H1 (cell line): ENCODE results near the gene HECTD1. TPM values are rescaled to one million over a fixed set of nuclear protein-coding genes. Genes with fewer than 3 reads are reported as not detected.

Experiments used
- CTCF ChIA-PET: fragments of 300-600 bp; sonication (Branson Sonifier 250); formaldehyde crosslinking; loops from one replicate; lab custom pipeline; 2021; ENCODE audit not compliant: partially characterized antibody; lab: Charles Lee
- POLR2A ChIA-PET: fragments of 300-600 bp; sonication (Branson Sonifier 250); formaldehyde crosslinking; loops from one replicate; lab custom pipeline; 2021; ENCODE audit warnings: inconsistent platforms; ENCODE audit not compliant: partially characterized antibody; lab: Charles Lee
- DNase-seq, 2 experiments: peaks; one replicate each; pipeline versions ENCODE4 v3.0.0 to v3.0.0-alpha.2; 2010 to 2022; ENCODE audit warnings: low spot score in 2 of 2, low read depth in 1 of 2, mixed read lengths in 1 of 2
- FAIRE-seq: peaks from 2 replicates; lab custom pipeline; 2011; peaks lifted over from hg19 to GRCh38; lab: Jason Lieb, UNC
- H2AFZ ChIP-seq: 2 replicates; pipeline ENCODE4 v1.8.1; 2012; ENCODE audit warnings: low read length, inconsistent platforms
- H2AK5ac ChIP-seq: 2 replicates; pipeline ENCODE4 v1.6.1; 2013; ENCODE audit warnings: low read depth, low read length
- H2BK120ac ChIP-seq: replicated peaks from 2 replicates; pipeline ENCODE3; 2013; ENCODE audit warnings: low read depth, low read length, inconsistent platforms
- H2BK12ac ChIP-seq: 2 replicates; pipeline ENCODE4 v1.6.1; 2013; ENCODE audit warnings: low read depth, low read length
- H2BK15ac ChIP-seq: 2 replicates; pipeline ENCODE4 v1.6.1; 2013; ENCODE audit warnings: low read length
- H2BK20ac ChIP-seq: 2 replicates; pipeline ENCODE4 v1.6.1; 2013; ENCODE audit warnings: low read length
- H2BK5ac ChIP-seq: 2 replicates; pipeline ENCODE4 v1.6.1; 2013; ENCODE audit warnings: low read depth, low read length
- H3K14ac ChIP-seq: 2 replicates; pipeline ENCODE4 v1.6.1; 2013; ENCODE audit warnings: inconsistent platforms; ENCODE audit not compliant: insufficient read length
- H3K18ac ChIP-seq: 2 replicates; pipeline ENCODE4 v1.6.1; 2013; ENCODE audit warnings: low read length; ENCODE audit errors: extremely low read depth
- H3K23ac ChIP-seq: 2 replicates; pipeline ENCODE4 v1.6.1; 2013; ENCODE audit warnings: inconsistent platforms; ENCODE audit not compliant: insufficient read length
- H3K23me2 ChIP-seq: 2 replicates; pipeline ENCODE4 v1.6.1; 2013; ENCODE audit warnings: low read depth, low read length
- H3K27ac ChIP-seq: 2 replicates; pipeline ENCODE4 v1.6.1; 2011; ENCODE audit warnings: low read depth, low read length, inconsistent platforms
- H3K27me3 ChIP-seq, 4 experiments: replicated peaks in 1 of 4; 1 replicate in 1 of 4; 2 replicates in 3 of 4; pipeline versions ENCODE4 v1.6.1 to v1.8.1; 2011 to 2013; ENCODE audit warnings: low read length in 3 of 4, mild to moderate bottlenecking in 3 of 4, inconsistent platforms in 2 of 4, mixed read lengths in 2 of 4, moderate library complexity in 1 of 4; ENCODE audit not compliant: control insufficient read depth in 3 of 4, insufficient read depth in 3 of 4; ENCODE audit errors: extremely low read depth in 1 of 4
- H3K36me3 ChIP-seq, 4 experiments: 2 replicates each; pipeline versions ENCODE4 v1.6.1 to v1.8.1; 2011 to 2013; ENCODE audit warnings: mild to moderate bottlenecking in 4 of 4, low read length in 3 of 4, moderate library complexity in 2 of 4, control low read depth in 1 of 4, inconsistent platforms in 1 of 4; ENCODE audit not compliant: insufficient read depth in 4 of 4, control insufficient read depth in 2 of 4
- H3K4ac ChIP-seq: replicated peaks from 2 replicates; pipeline ENCODE3; 2013; ENCODE audit warnings: low read length, low read depth, mixed read lengths, inconsistent platforms; ENCODE audit not compliant: insufficient read length
- H3K4me1 ChIP-seq, 4 experiments: replicated peaks in 1 of 4; 1 replicate in 1 of 4; 2 replicates in 3 of 4; pipeline versions ENCODE4 v1.6.1 to v1.8.1; 2011 to 2013; ENCODE audit warnings: low read length in 3 of 4, inconsistent platforms in 2 of 4, mixed read lengths in 1 of 4; ENCODE audit not compliant: insufficient read depth in 4 of 4, control insufficient read depth in 3 of 4
- H3K4me2 ChIP-seq, 2 experiments: 2 replicates each; pipeline versions ENCODE4 v1.6.1 to v1.8.1; 2011 to 2013; ENCODE audit warnings: low read depth in 2 of 2, low read length in 2 of 2, control low read depth in 1 of 2, inconsistent platforms in 1 of 2, mild to moderate bottlenecking in 1 of 2; ENCODE audit not compliant: insufficient read depth in 1 of 2
- H3K4me3 ChIP-seq, 4 experiments: fragments of 200-600, 300-600 bp in 1 of 4; sonication (generic), shearing (Covaris generic), sonication (Bioruptor Twin) in 1 of 4; 2 replicates each; pipeline versions ENCODE4 v1.5.1 to v1.8.1; 2011 to 2016; ENCODE audit warnings: low read length in 4 of 4, low read depth in 3 of 4, control low read depth in 2 of 4, inconsistent platforms in 2 of 4, mild to moderate bottlenecking in 2 of 4, mixed read lengths in 1 of 4, moderate library complexity in 1 of 4; ENCODE audit not compliant: insufficient read depth in 2 of 4; ENCODE audit errors: extremely low read depth in 1 of 4
- H3K56ac ChIP-seq: replicated peaks from 2 replicates; pipeline ENCODE3; 2013; ENCODE audit warnings: low read depth, mild to moderate bottlenecking, mixed read lengths, low read length, inconsistent platforms; ENCODE audit not compliant: insufficient read length
- H3K79me1 ChIP-seq: 2 replicates; pipeline ENCODE4 v1.6.1; 2013; ENCODE audit warnings: low read depth, low read length, control low read depth
- H3K79me2 ChIP-seq, 2 experiments: 2 replicates each; pipeline versions ENCODE4 v1.6.1 to v1.8.1; 2012 to 2013; ENCODE audit warnings: low read length in 2 of 2, mild to moderate bottlenecking in 2 of 2, inconsistent platforms in 1 of 2; ENCODE audit not compliant: insufficient read depth in 2 of 2, control insufficient read depth in 1 of 2
- H3K9ac ChIP-seq, 4 experiments: replicated peaks in 1 of 4; 1 replicate in 1 of 4; 2 replicates in 3 of 4; pipeline versions ENCODE4 v1.6.1 to v1.8.1; 2011 to 2013; ENCODE audit warnings: low read depth in 3 of 4, low read length in 3 of 4, control low read depth in 2 of 4, mild to moderate bottlenecking in 2 of 4, moderate library complexity in 2 of 4, inconsistent platforms in 1 of 4; ENCODE audit errors: extremely low read depth in 1 of 4
- H3K9me3 ChIP-seq, 2 experiments: 2 replicates each; pipeline versions ENCODE4 v1.6.1 to v1.8.1; 2012 to 2013; ENCODE audit warnings: mild to moderate bottlenecking in 2 of 2, moderate library complexity in 2 of 2, control low read depth in 1 of 2, inconsistent platforms in 1 of 2, low read depth in 1 of 2, low read length in 1 of 2, mixed read lengths in 1 of 2; ENCODE audit not compliant: insufficient read depth in 2 of 2
- H4K20me1 ChIP-seq, 2 experiments: replicated peaks in 1 of 2; 2 replicates each; pipeline versions ENCODE3 to v1.8.1; 2011 to 2013; ENCODE audit warnings: inconsistent platforms in 2 of 2, low read length in 2 of 2, mild to moderate bottlenecking in 1 of 2; ENCODE audit not compliant: insufficient read depth in 2 of 2, control insufficient read depth in 1 of 2
- H4K5ac ChIP-seq: 2 replicates; pipeline ENCODE4 v1.6.1; 2013; ENCODE audit warnings: low read length, low read depth, mixed read lengths, inconsistent platforms; ENCODE audit not compliant: insufficient read length
- H4K8ac ChIP-seq: 2 replicates; pipeline ENCODE4 v1.8.0; 2013; ENCODE audit warnings: mild to moderate bottlenecking, moderate library complexity, low read length, inconsistent platforms; ENCODE audit not compliant: insufficient read depth; ENCODE audit errors: extremely low read depth
- H4K91ac ChIP-seq: replicated peaks from 2 replicates; pipeline ENCODE3; 2013; ENCODE audit warnings: low read length, mixed read lengths, inconsistent platforms; ENCODE audit not compliant: insufficient read length
- CBX8 ChIP-seq: fragments of 300-800, 300-1000 bp; sonication (generic); IDR thresholded peaks from 2 replicates; pipeline ENCODE4 v1.7.1; 2016; ENCODE audit warnings: low read depth, low read length, borderline replicate concordance
- SP4 ChIP-seq: IDR thresholded peaks from 2 replicates; pipeline ENCODE4 v1.6.1; 2012; ENCODE audit warnings: low read length, inconsistent platforms
- WGBS, 2 experiments: shearing (Covaris generic) in 1 of 2; methylation state at CpG; one replicate each; pipeline versions ENCODE4 v1.1.6 to v1.1.7; 2013 to 2015; ENCODE audit warnings: low lambda C conversion rate in 2 of 2, mixed read lengths in 2 of 2, inconsistent platforms in 1 of 2, low coverage in 1 of 2, missing lambda C conversion rate in 1 of 2; ENCODE audit not compliant: insufficient replicate concordance in 2 of 2, insufficient coverage in 1 of 2, insufficient read length in 1 of 2; ENCODE audit errors: extremely low coverage in 1 of 2, missing lambda C conversion rate in 1 of 2; 5-methylcytosine and 5-hydroxymethylcytosine counted together
- polyA plus RNA-seq, 7 experiments: library from polyadenylated mRNA; depleted of rRNA in 3 of 7; stranded (reverse) in 5 of 7; unstranded in 2 of 7; fragments of >200 nt in 5 of 7; fragments of 200-250 nt in 2 of 7; gene quantifications; 1 replicate in 5 of 7; 2 replicates in 1 of 7; 4 replicates in 1 of 7; pipeline versions ENCODE4 v1.2.1 to v1.2.3, GENCODE V29; 2011 to 2013; ENCODE audit warnings: missing spikeins in 2 of 7, mixed read lengths in 2 of 7
- total RNA-seq: library from RNA; stranded (reverse); fragmentation: NEBNext Ultra II Directional; extraction: Animal tissue kit (Norgen Biotek cat#: 25700); gene quantifications from 2 replicates; pipeline ENCODE4 v1.2.1, GENCODE V29; 2021

Gene HECTD1
- total and polyA plus RNA-seq, 2 of the 8 experiments (the other 6 are each of a cell fraction or from before 2014, with no cell fraction given) = 44.7 to 105 TPM

GRCh38 chr14:31172084-31172483, 35.5 kb downstream of the HECTD1 start:
- H3K36me3 ChIP-seq = peaks cover 4 to 55% (median 22%) of the 10 kb centered on the region in 4 experiments; a peak in 7 of 8 replicates
- H4K8ac ChIP-seq = no peak overlapping the region
- DNase-seq = no peak
- H3K79me1 ChIP-seq = no peaks in the 10 kb centered on the region; the same call in 1 of the 2 replicates
- H3K27me3 ChIP-seq = no peaks in the 10 kb centered on the region
- H3K14ac ChIP-seq = no peak overlapping the region
- WGBS, 2 experiments = 91% methylated on average over 6 of the region's 6 CpGs; no CpG with 5 or more reads in 1 of the 2 experiments
- H3K23ac ChIP-seq = no peak overlapping the region
- no peak overlapping the region for H2AFZ ChIP-seq
- no peaks in the 10 kb centered on the region for H3K79me2 ChIP-seq
- H3K4me1 ChIP-seq = no peaks in the 10 kb centered on the region
- H3K9me3 ChIP-seq = no peaks in the 10 kb centered on the region
- H4K91ac ChIP-seq = no peak overlapping the region
- TF ChIP-seq CBX8 (no peak), SP4 (no peak)
- no peak overlapping the region for H3K4me3 ChIP-seq
- H2BK15ac ChIP-seq = no peak overlapping the region
- ChIA-PET CTCF (no interaction called here), POLR2A (no interaction called here)
- no peak overlapping the region for H2BK20ac ChIP-seq
- no peak overlapping the region for H2BK12ac ChIP-seq
- H4K5ac ChIP-seq = no peak overlapping the region
- no peak overlapping the region for H3K27ac ChIP-seq
- H4K20me1 ChIP-seq = no peaks in the 10 kb centered on the region
- no peaks in the 10 kb centered on the region for H3K23me2 ChIP-seq
- no peak overlapping the region for H3K4ac ChIP-seq
- H2BK5ac ChIP-seq = no peak overlapping the region
- FAIRE-seq = no peak
- no peak overlapping the region for H3K56ac ChIP-seq
- no peak overlapping the region for H3K18ac ChIP-seq
- H2AK5ac ChIP-seq = no peak overlapping the region
- H2BK120ac ChIP-seq = no peak overlapping the region
- no peak overlapping the region for H3K9ac ChIP-seq
- H3K4me2 ChIP-seq = no peak overlapping the region
